GM12872 (cell line): ENCODE measurements around the gene SVIL.

Experiments
- CTCF ChIP-seq: IDR thresholded peaks from 3 replicates; pipeline ENCODE4 v1.5.1; 2011; ENCODE audit warnings: low read depth, mild to moderate bottlenecking, low read length, moderate library complexity; ENCODE audit not compliant: insufficient read depth

Gene SVIL

GRCh38 chr10:29603223-29603896 lies 31.4 kb downstream of the SVIL start:
- TF ChIP-seq CTCF, result no peak

- no peak for TF ChIP-seq CTCF
Observed at GRCh38 chr10:29600821-29601220, 34.0 kb downstream of the SVIL start.

GRCh38 chr10:29600067-29600466 lies 34.7 kb downstream of the SVIL start:
- no peak for TF ChIP-seq CTCF

GRCh38 chr10:29598851-29599311 lies 35.9 kb downstream of the SVIL start:
- TF ChIP-seq CTCF, result no peak

- no peak for TF ChIP-seq CTCF
Observed at GRCh38 chr10:29596826-29597225, 37.9 kb downstream of the SVIL start.

- no peak for TF ChIP-seq CTCF
Observed at GRCh38 chr10:29596356-29596755, 38.4 kb downstream of the SVIL start.

- TF ChIP-seq CTCF, result no peak
Observed at GRCh38 chr10:29595636-29596225, 39.0 kb downstream of the SVIL start.
